ENCODE measurements around the gene SIGLEC12.
"Not testable (repeated sequence)": the region's sequence is repeated elsewhere in the genome, so short reads cannot be mapped to it uniquely, and the experiment has no call there.

SIGLEC12 gene

GRCh38 chr19:51458051-51458645 is 43.5 kb downstream of the SIGLEC12 start, which contains the start of gene SIGLEC8:
Gene SIGLEC8 (minus strand): TSS chr19:51458454. CDS start chr19:51458387, 67 bp downstream.
- no peak for DNase-seq (ENCODE audit: low spot score)

GRCh38 chr19:51457351-51458013 is 44.1 kb downstream of the SIGLEC12 start:
- no peak for DNase-seq (ENCODE audit: low spot score)

GRCh38 chr19:51456541-51457290 is 44.9 kb downstream of the SIGLEC12 start:
- no peak for DNase-seq (ENCODE audit: low spot score)

DNA sequence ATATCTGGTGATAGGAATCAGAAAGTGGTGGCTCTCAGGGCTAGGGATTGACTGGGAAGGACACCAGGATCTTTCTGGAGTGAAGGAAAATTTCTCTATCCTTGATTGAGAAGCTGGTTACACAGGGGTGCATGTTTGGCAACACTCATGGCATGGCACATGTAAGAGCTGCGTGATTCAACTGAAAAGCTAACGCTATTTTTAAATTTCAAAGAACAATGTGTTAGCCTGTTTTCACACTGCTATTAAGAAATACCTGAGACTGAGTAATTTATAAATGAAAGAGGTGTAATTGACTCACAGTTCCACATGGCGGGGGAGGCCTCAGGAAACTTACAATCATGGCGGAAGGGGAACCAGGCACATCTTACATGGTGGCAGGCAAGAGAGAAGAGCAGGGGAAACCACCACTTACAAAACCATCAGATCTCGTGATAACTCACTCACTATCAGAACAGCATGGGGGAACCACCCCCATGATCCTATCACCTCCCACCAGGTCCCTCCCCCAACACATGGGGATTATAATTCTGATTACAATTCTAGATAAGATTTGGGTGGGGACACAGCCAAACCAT is 50.8 kb downstream of the SIGLEC12 start:
- DNase-seq (ENCODE audit: low spot score) = no peak

GRCh38 chr19:51448411-51449016 is 53.1 kb downstream of the SIGLEC12 start:
- DNase-seq (ENCODE audit: low spot score) = peak; percentile 58

- DNase-seq (ENCODE audit: low spot score) = no peak
These were observed 53.6 kb downstream of the SIGLEC12 start for GRCh38 chr19:51448011-51448410.

DNA sequence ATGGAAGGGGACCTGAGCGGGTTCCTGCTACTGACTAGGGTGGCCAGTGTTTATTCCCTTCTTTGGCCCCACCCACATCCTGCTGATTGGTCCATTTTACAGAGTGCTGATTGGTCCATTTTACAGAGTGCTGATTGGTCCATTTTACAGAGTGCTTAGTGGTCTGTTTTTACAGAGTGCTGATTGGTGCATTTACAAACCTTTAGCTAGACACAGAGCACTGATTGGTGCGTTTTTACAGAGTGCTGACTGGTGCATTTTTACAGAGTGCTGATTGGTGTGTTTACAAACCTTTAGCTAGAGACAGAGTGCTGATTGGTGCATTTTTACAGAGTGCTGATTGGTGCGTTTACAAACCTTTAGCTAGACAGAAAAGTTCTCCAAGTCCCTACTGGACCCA is 54.1 kb downstream of the SIGLEC12 start:
- DNase-seq (ENCODE audit: low spot score) = not testable (repeated sequence)

GRCh38 chr19:51441410-51442390 is 59.9 kb downstream of the SIGLEC12 start:
- peak; percentile 96 for DNase-seq (ENCODE audit: low spot score)

All from activated CD4-positive, alpha-beta T cell treated with anti-CD3 and anti-CD28 coated beads, Interleukin-2, Interleukin-4, amounts not matched to agents 100 ng/mL and 50 ng/mL, durations not matched to agents 16 hours and 8 hours (primary cell).